GM19328 (cell line): ENCODE results near the gene RALGAPB.
A peak's percentile ranks its signal among the peaks of the same experiment; 100 is the strongest.
"Not testable (repeated sequence)": the region's sequence is repeated elsewhere in the genome, so short reads cannot be mapped to it uniquely, and the experiment has no call there.

Source experiments
- ATAC-seq: cut with Tn5 transposase; IDR thresholded peaks from one replicate; pipeline ENCODE4 v1.9.1; 2021; ENCODE audit warnings: mild to moderate bottlenecking, moderate library complexity; ENCODE audit not compliant: unreplicated experiment

Gene RALGAPB

GRCh38 chr20:38472513-38473366, at the start of gene RALGAPB:
Gene RALGAPB, plus strand, starts transcription at chr20:38472843. Its CDS starts 15,590 bp downstream, at chr20:38488433.
- ATAC-seq = peak; percentile 91

DNA sequence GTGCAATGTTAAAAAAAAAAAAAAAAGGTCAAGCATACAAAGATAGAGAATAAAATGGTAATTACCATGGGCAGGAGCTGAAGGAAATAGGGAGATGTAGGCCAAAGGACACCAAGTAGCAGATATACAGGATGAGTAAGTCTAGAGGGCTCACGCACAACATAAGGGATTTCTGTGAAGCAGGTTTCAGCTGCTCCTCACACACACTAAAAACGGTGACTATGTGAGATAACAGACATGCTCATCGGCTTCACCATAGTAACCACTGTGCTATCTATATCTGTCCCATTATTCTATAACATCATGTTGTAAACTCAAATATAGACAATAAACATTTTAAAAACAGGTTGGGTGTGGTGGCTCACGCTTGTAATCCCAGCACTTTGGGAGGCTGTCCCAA, 49.1 kb upstream of the RALGAPB start:
- no peak for ATAC-seq

DNA sequence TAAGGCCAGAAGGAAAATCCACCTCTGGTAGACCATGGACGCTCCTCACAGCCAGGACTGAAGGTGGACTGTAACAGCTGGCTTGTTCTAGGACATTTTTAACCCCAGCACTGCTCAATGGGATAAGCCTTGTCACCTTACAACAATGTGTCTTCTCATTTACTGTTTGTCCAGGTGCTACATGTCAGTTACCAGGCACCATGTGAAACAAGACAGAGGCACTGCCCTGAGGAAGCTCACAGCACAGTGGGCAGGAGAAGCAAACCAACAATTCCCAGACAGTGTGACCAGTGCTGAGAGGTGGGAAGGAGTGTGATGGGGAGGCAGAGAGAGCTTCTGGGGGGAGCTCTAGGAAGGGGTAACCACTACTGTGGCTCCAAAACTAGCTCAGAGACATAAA, 48.2 kb upstream of the RALGAPB start:
- ATAC-seq = no peak

- ATAC-seq = no peak
Measured at GRCh38 chr20:38426006-38426897, 46.4 kb upstream of the RALGAPB start.

DNA sequence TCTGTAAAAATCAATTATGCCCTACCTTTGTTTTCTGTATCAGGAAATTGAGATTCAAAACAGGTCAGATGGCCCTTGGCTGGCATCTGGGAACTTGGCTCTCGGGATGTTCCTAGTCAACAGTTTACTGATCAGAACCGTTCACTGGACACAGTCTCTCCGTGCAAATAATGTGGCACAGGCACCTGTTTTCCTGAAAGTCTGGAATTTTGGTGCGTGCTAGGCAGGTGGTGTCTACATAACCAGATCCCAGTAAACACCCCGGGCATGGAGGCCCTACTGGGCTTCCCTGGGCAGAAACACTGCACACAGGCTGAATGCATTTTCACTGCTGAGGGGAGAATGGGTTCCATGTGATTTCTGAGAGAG, 45.0 kb upstream of the RALGAPB start:
- no peak for ATAC-seq

GRCh38 chr20:38428800-38429199, 43.8 kb upstream of the RALGAPB start:
- ATAC-seq = no peak

GRCh38 chr20:38429301-38429700, 43.3 kb upstream of the RALGAPB start:
- ATAC-seq = no peak

- ATAC-seq = no peak
Measured at GRCh38 chr20:38430679-38431325, 41.8 kb upstream of the RALGAPB start.

DNA sequence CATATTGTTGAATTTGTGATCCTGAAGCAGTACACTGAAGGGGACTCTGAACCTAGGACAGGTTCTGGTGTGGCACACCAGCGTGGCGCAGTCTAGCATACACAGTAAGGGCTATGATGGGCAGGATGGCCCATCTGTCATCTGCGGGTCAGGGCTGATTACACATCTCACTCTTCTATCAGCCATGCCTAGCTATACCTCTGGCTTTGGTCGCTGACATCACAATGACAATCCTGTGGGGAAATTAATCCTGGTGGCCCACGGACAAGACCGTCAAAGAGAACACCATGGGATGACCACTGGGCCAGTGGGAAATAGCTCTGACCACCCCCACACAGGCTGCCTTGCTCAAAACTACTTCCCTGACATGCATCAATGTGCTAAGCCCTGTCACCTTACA, 40.4 kb upstream of the RALGAPB start:
- no peak for ATAC-seq

GRCh38 chr20:38432870-38433269, 39.8 kb upstream of the RALGAPB start:
- ATAC-seq = not testable (repeated sequence)

GRCh38 chr20:38433304-38433972, 39.2 kb upstream of the RALGAPB start:
- no peak for ATAC-seq

DNA sequence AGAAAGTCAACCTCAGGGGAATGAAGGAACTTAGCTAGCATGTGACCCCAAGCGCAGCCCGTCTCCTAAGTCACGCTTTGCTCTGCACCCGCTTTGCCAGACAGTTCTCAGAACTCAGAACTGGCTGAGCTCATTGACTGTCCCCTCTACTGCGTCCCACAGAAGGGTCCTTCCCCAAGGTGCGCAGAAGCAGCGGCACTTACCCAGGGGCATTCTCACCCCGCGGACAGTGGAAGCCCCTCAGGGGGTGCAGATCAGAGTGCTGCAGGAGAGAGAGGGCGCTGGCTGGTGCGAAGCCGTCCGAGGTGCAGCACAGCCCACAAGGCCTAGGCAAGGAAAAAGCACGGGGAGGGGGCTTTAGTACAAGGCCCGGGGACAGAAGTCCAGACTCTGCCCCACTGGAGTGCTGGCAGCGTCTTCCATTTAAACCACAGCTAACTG, 38.3 kb upstream of the RALGAPB start:
- ATAC-seq = no peak

DNA sequence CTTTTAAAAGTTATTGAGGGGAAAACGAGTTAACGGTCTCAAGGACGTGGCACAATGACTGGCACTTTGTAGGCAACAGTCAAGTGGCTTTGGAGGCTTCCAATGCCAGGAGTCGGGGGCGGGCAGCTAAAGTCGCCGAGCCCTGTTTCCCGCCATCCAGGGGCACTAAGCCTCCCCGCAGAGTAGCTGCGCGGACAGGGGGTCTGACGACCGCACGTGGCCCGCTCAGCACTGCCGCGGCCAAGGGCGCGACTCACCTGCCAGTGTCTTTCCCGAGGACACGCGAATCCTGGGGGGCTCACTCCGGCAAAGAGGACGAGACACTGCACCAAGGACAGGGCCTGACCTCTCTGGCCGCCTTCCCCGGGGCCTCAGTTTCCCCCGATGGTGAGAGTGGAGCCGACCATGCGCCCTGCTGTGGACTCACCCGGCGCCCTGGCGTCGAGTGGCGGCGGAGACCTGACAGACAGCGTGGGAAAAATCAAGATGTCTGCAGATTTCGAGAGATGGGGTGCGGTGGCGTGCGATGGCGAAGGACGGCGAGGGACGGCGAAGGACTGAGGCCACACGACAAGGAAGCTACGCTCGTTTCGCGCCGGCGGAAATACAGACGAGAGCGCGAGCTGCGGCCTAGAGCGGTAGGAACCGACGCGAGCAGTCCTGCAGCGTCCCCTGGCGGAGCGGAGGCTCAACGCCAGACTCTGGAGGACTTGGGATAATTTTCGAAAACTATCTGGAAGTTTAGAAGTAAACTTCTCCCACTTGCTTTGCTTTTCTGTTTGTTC, 37.7 kb upstream of the RALGAPB start, which contains the start of gene SNHG17:
Gene SNHG17 (minus strand): TSS at position 559 of the 785 bp plus-strand sequence.
- no peak for ATAC-seq

- no peak for ATAC-seq
Measured at GRCh38 chr20:38435555-38435939, 37.1 kb upstream of the RALGAPB start.

- ATAC-seq = no peak
Measured at GRCh38 chr20:38437796-38438195, 34.8 kb upstream of the RALGAPB start.

DNA sequence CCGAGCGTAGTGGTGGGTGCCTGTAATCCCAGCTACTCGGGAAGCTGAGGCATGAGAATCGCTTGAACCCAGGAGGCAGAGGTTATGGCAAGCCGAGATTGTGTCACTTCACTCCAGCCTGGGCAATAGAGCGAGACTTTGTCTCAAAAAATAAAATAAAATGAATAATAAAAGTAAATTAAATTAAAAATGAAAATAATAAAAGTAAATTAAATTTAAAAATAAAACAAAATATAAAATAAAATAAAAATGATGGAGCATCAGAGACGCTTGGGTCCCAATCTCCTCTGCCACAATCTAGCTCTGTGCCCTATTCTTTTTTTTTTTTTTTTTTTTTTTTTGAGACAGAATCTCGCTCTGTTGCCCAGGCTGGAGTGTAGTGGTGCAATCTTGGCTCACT, 31.5 kb upstream of the RALGAPB start:
- not testable (repeated sequence) for ATAC-seq

DNA sequence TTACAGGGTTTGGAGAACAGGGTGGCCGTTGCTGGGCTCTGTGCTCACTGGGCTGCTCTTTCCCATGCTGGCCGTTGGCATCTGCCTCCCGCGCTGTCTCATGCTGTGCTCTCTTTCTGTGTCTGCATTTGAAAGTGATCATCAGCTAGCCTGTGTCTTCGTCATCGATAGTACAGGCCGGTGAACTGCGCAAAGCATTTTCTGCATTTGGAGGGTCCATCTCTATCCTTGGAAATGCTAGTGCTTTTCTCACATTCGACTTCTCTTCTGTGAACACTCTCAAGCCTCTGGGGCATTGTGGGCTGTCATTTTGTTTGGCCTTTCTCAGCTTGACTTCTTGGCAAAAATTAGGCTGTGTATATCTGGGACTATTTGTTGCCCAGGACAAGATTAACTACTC, 30.7 kb upstream of the RALGAPB start:
- ATAC-seq = no peak

DNA sequence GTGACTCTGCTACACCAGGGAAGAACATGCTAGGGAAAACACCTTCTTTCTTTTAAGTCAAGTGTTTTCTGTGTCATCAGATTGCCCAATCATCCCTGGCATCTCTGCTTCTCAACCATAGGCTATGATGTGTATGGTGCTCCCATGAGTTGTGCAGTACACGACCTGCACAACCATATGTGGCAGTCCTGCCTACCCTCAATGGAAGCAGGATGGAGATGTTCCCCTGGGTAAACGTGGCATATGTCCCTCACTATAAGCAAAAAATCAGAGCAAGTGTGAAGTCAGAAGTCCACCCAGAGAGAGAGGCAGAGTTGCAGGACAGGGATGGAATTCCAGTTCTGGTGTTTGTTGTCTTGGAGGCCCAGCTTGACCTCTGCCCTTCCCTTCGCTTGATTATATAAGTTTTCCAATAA, 27.3 kb upstream of the RALGAPB start:
- no peak for ATAC-seq

DNA sequence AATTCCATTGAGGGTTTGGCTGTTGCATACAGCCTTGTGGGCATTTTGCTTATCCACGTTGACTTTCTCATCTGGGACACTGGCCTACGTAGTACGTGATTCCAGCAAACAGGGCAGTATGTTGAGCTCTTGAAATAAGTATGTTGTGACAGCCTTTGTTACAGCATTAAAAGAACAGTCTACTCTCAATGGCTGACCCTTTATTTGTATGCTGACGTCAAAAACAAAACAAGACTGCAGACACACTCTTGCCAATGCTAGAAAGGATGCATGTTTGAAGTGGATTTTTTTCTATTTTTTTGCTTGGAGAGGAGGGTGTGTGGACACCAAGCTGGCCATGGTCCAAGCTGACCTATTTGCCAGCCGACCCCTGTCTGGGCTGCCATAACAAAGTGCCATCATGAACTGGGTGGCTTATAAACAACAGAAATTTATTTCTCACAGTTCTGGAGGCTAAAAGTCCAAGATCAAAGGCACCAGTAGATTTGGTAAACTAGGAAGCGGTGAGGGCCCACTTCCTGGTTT, 26.7 kb upstream of the RALGAPB start:
- no peak for ATAC-seq
